Neuronal stem cell (in vitro differentiated cells): Measurements from ENCODE around the gene TMEM164.

Source experiments
- DNase-seq: peaks from one replicate; pipeline ENCODE4 v3.0.0-alpha.2; 2013; ENCODE audit warnings: low spot score
- H2AFZ ChIP-seq: one replicate; pipeline ENCODE4 v1.6.1; 2013; ENCODE audit warnings: mild to moderate bottlenecking, low read length, inconsistent platforms
- H2AK5ac ChIP-seq: 2 replicates; pipeline ENCODE4 v1.6.1; 2013; ENCODE audit warnings: low read depth, mild to moderate bottlenecking, inconsistent platforms, low read length, moderate library complexity, mixed read lengths
- H2BK120ac ChIP-seq: 2 replicates; pipeline ENCODE4 v1.6.1; 2013; ENCODE audit warnings: low read depth, mild to moderate bottlenecking, inconsistent platforms, low read length, moderate library complexity, mixed read lengths
- H2BK12ac ChIP-seq: one replicate; pipeline ENCODE4 v1.6.1; 2013; ENCODE audit warnings: low read length, inconsistent platforms
- H2BK15ac ChIP-seq: 2 replicates; pipeline ENCODE4 v1.6.1; 2013; ENCODE audit warnings: mild to moderate bottlenecking, low read length, inconsistent platforms, mixed read lengths
- H2BK5ac ChIP-seq: one replicate; pipeline ENCODE4 v1.6.1; 2013; ENCODE audit warnings: inconsistent platforms, mild to moderate bottlenecking, low read length, moderate library complexity
- H3K14ac ChIP-seq: one replicate; pipeline ENCODE4 v1.6.1; 2013; ENCODE audit warnings: low read length, inconsistent platforms
- H3K18ac ChIP-seq: 2 replicates; pipeline ENCODE4 v1.6.1; 2013; ENCODE audit warnings: low read length, inconsistent platforms
- H3K23ac ChIP-seq: 2 replicates; pipeline ENCODE4 v1.6.1; 2013; ENCODE audit warnings: low read depth, mild to moderate bottlenecking, mixed read lengths, low read length, inconsistent platforms; ENCODE audit not compliant: poor library complexity
- H3K27ac ChIP-seq: replicated peaks from 3 replicates; pipeline ENCODE4 v1.5.1; 2013; ENCODE audit warnings: low read length, inconsistent platforms
- H3K27me3 ChIP-seq, 3 experiments: 2 replicates each; pipeline ENCODE4 v1.6.1; 2013; ENCODE audit warnings: low read length in 3 of 3, mild to moderate bottlenecking in 2 of 3, inconsistent platforms in 1 of 3, low read depth in 1 of 3, mixed read lengths in 1 of 3, moderate library complexity in 1 of 3; ENCODE audit not compliant: control insufficient read depth in 3 of 3, insufficient read depth in 3 of 3
- H3K36me3 ChIP-seq, 2 donors: replicated peaks in 1 of 2; 2 replicates each; pipeline ENCODE4 v1.6.1; 2013; ENCODE audit warnings: low read length in 2 of 2; ENCODE audit not compliant: control insufficient read depth in 2 of 2, insufficient read depth in 2 of 2
- H3K4ac ChIP-seq: 2 replicates; pipeline ENCODE4 v1.6.1; 2013; ENCODE audit warnings: inconsistent platforms, mild to moderate bottlenecking, low read length, moderate library complexity
- H3K4me1 ChIP-seq, 2 donors: 1 replicate in 1 of 2; 2 replicates in 1 of 2; pipeline ENCODE4 v1.6.1; 2013; ENCODE audit warnings: low read length in 2 of 2, low read depth in 1 of 2; ENCODE audit not compliant: control insufficient read depth in 2 of 2, insufficient read depth in 1 of 2
- H3K4me2 ChIP-seq: one replicate; pipeline ENCODE4 v1.6.1; 2013; ENCODE audit warnings: mild to moderate bottlenecking, low read length, inconsistent platforms; ENCODE audit not compliant: insufficient read depth, poor library complexity, severe bottlenecking
- H3K4me3 ChIP-seq, 2 donors: 2 replicates each; pipeline ENCODE4 v1.5.1; 2013; ENCODE audit warnings: low read length in 2 of 2, mild to moderate bottlenecking in 2 of 2, inconsistent platforms in 1 of 2, moderate library complexity in 1 of 2
- H3K79me1 ChIP-seq: one replicate; pipeline ENCODE4 v1.6.1; 2013; ENCODE audit warnings: low read depth, mild to moderate bottlenecking, inconsistent platforms, low read length, moderate library complexity
- H3K9ac ChIP-seq: one replicate; pipeline ENCODE4 v1.6.1; 2013; ENCODE audit warnings: mild to moderate bottlenecking, low read depth, low read length, inconsistent platforms; ENCODE audit not compliant: poor library complexity
- H3K9me3 ChIP-seq, 2 donors: replicated peaks in 1 of 2; 2 replicates each; pipeline versions ENCODE3 to v1.6.1; 2013; ENCODE audit warnings: low read length in 2 of 2, mild to moderate bottlenecking in 2 of 2, inconsistent platforms in 1 of 2, low read depth in 1 of 2, mixed read lengths in 1 of 2, moderate library complexity in 1 of 2; ENCODE audit not compliant: control insufficient read depth in 2 of 2, insufficient read depth in 1 of 2
- H4K8ac ChIP-seq: one replicate; pipeline ENCODE4 v1.6.1; 2013; ENCODE audit warnings: low read depth, mild to moderate bottlenecking, inconsistent platforms, low read length, moderate library complexity
- H4K91ac ChIP-seq: one replicate; pipeline ENCODE4 v1.6.1; 2013; ENCODE audit warnings: low read length, low read depth, mild to moderate bottlenecking, inconsistent platforms; ENCODE audit not compliant: poor library complexity
- WGBS, 2 donors: extraction: QIAGEN DNeasy Blood & Tissue Kit; methylation state at CpG; one replicate each; pipeline ENCODE4 v1.1.7; 2013; ENCODE audit warnings: missing lambda C conversion rate in 2 of 2, mixed read lengths in 1 of 2; ENCODE audit not compliant: insufficient read length in 2 of 2, insufficient replicate concordance in 1 of 2; ENCODE audit errors: extremely low coverage in 2 of 2; 5-methylcytosine and 5-hydroxymethylcytosine counted together

The TMEM164 gene

DNA sequence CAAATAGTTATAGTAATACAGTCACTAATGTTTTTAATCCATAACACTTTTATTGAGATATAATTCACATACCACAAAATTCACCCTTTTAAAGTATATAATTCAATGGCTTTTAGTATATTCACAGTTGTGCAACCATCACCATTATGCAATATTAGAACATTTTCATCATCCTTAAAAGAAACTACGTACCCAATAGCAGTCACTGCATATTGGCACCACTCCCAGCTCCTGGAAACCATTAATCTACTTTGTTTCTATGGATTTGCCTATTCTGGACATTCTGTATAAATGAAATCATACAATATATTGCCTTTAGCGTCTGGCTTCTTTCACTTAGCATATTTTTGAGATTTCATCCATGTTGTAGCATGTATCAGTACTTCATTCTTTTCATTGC lies 215.7 kb downstream of the TMEM164 start:
- H3K14ac ChIP-seq: no peak overlapping the region
- WGBS, 2 donors: no CpG with 5 or more reads among the region's 2 CpGs

DNA sequence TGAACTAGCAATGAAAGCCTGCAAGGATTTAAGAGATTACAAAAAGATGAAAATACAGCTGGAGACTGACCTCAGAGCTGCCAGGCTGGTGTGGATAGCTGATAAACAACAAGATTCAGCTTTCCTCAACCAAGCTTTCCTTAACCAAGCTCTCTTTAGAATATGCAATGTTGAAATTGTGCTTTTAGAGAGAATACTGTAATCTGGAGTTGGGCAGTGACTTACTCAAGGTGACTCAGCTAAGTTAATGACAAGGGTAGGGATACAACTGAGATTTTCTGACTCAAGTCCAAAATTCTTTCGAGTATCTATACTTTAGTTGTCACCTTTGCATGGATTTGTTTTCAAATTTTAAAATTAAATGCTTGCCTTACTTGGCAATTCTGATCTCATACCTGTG lies 217.0 kb downstream of the TMEM164 start:
- Histone ChIP-seq H3K36me3 (no peaks in the 10 kb centered on the region), H3K4ac (no peak overlapping the region), H4K8ac (no peak overlapping the region), H2AFZ (no peak overlapping the region), H3K4me3 (no peak overlapping the region), H3K18ac (no peak overlapping the region), H3K4me2 (no peak overlapping the region), H3K14ac (no peak overlapping the region), H3K27ac (no peak overlapping the region), H2BK15ac (no peak overlapping the region), H3K4me1 (no peaks in the 10 kb centered on the region), H2BK120ac (no peak overlapping the region), H3K27me3 (no peaks in the 10 kb centered on the region), H3K9me3 (no peaks in the 10 kb centered on the region), H2BK5ac (no peak overlapping the region), H2AK5ac (no peak overlapping the region), H2BK12ac (no peak overlapping the region), H3K9ac (no peak overlapping the region), H3K79me1 (no peaks in the 10 kb centered on the region), H4K91ac (no peak overlapping the region), H3K23ac (no peak overlapping the region)
- WGBS, 2 donors: no CpG with 5 or more reads among the region's 1 CpG
- no peak for DNase-seq

More for the DNA sequence above, 215.7 kb downstream of the TMEM164 start:
- no peak overlapping the region for H3K27ac ChIP-seq
- H2AFZ ChIP-seq: no peak overlapping the region
- no peak overlapping the region for H2BK5ac ChIP-seq
- H3K79me1 ChIP-seq: no peaks in the 10 kb centered on the region
- H2AK5ac ChIP-seq: no peak overlapping the region
- H4K8ac ChIP-seq: no peak overlapping the region
- no peak overlapping the region for H3K4me3 ChIP-seq
- H4K91ac ChIP-seq: no peak overlapping the region
- no peaks in the 10 kb centered on the region for H3K27me3 ChIP-seq
- no peak overlapping the region for H3K9ac ChIP-seq
- H3K4me1 ChIP-seq: no peaks in the 10 kb centered on the region
- no peak for DNase-seq
- H2BK120ac ChIP-seq: no peak overlapping the region
- H3K36me3 ChIP-seq: no peaks in the 10 kb centered on the region
- H3K4me2 ChIP-seq: no peak overlapping the region
- no peak overlapping the region for H3K23ac ChIP-seq
- H2BK12ac ChIP-seq: no peak overlapping the region
- H3K4ac ChIP-seq: no peak overlapping the region
- no peak overlapping the region for H2BK15ac ChIP-seq
- H3K9me3 ChIP-seq: no peaks in the 10 kb centered on the region
- H3K18ac ChIP-seq: no peak overlapping the region

DNA sequence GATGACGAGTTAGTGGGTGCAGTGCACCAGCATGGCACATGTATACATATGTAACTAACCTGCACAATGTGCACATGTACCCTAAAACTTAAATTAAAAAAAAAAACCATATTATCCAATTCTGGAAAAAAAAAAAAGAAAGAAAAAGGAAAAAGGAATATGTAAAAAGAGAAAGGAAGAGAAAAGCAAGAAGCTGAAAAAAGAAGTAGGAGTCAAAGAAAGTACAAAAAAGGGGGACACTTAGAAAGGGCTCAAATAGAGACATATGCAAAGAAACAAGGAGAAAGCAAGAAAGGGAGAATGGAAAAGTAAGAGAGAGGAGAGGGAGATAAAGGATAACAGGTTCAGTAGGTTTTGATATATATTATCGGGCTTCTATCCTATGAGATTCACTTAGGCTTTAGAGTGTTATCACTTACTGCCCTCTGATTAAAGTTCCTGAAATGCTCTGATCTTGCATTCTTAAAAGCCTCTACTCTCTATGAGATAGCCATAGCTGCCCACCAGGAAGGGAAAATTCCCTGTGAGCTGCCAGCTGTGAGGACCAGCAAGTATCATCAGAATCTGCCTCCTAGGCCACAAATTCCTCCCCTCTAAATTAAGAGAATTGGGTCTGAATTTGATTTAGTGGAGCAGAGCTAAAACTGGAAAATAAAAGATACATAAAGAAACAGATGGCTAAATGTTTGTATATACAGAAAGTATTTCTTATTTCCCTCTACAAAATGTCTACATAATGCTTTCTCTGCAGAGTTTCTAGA lies 219.8 kb downstream of the TMEM164 start:
- no peaks in the 10 kb centered on the region for H3K27me3 ChIP-seq

DNA sequence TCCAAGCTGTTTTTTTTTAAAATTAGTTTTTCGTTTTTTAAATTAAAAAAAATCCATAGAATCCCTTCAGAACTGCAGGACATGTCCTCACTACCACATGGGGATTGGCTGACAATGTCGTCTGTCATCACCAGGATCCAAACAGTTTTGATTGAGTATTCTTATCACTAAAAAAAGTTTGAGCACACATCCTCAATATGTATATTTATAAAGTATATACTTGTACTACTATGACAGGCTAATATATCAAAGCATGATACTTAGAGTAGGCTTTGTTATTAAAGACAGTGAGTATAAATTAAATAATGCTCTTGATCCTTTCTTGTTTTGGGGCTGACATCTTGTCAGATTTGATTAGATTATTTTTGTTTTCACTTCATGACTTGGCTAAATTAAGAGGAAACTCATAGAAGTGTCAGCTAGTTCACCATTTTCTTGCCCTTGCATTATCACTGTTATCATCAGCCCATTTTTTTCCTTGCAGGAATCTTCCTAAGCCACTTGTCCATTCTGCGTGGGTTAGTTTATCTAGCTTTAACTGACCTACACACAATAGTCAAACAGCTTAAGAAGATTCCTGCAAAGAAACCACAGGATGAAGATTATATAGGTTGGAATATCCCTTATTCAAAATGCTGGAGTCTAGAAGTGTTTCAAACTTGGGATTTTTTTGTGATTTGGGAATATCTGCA lies 222.2 kb downstream of the TMEM164 start:
- Histone ChIP-seq H2BK120ac (no peak overlapping the region), H3K4me3 (no peak overlapping the region), H3K36me3 (no peaks in the 10 kb centered on the region), H3K27me3 (no peaks in the 10 kb centered on the region), H4K91ac (no peak overlapping the region), H3K79me1 (no peaks in the 10 kb centered on the region), H3K9me3 (no peaks in the 10 kb centered on the region), H3K4ac (no peak overlapping the region), H3K4me1 (no peaks in the 10 kb centered on the region), H2BK5ac (no peak overlapping the region), H3K14ac (no peak overlapping the region), H2BK15ac (no peak overlapping the region), H3K4me2 (no peak overlapping the region), H4K8ac (no peak overlapping the region), H2AK5ac (no peak overlapping the region), H2BK12ac (no peak overlapping the region), H3K18ac (no peak overlapping the region), H3K9ac (no peak overlapping the region), H3K23ac (no peak overlapping the region), H3K27ac (no peak overlapping the region), H2AFZ (no peak overlapping the region)
- no peak for DNase-seq
- WGBS, 2 donors: no CpG with 5 or more reads among the region's 3 CpGs

More for the DNA sequence above, 219.8 kb downstream of the TMEM164 start:
- no peak overlapping the region for H2BK12ac ChIP-seq
- WGBS, 2 donors: no CpG with 5 or more reads among the region's 2 CpGs
- no peak overlapping the region for H3K27ac ChIP-seq
- H2BK15ac ChIP-seq: no peak overlapping the region
- no peak overlapping the region for H3K4me2 ChIP-seq
- no peak for DNase-seq
- no peaks in the 10 kb centered on the region for H3K36me3 ChIP-seq
- H3K14ac ChIP-seq: no peak overlapping the region
- H3K4me3 ChIP-seq: no peak overlapping the region
- H2BK120ac ChIP-seq: no peak overlapping the region
- H3K4me1 ChIP-seq: no peaks in the 10 kb centered on the region
- no peak overlapping the region for H4K91ac ChIP-seq
- H4K8ac ChIP-seq: no peak overlapping the region
- no peak overlapping the region for H3K23ac ChIP-seq
- H3K4ac ChIP-seq: no peak overlapping the region
- no peak overlapping the region for H2AFZ ChIP-seq
- no peak overlapping the region for H2AK5ac ChIP-seq
- H2BK5ac ChIP-seq: no peak overlapping the region
- H3K79me1 ChIP-seq: no peaks in the 10 kb centered on the region
- H3K18ac ChIP-seq: no peak overlapping the region
- H3K9ac ChIP-seq: no peak overlapping the region
- H3K9me3 ChIP-seq: no peaks in the 10 kb centered on the region
